Activated naive CD8-positive, alpha-beta T cell (primary cell): ENCODE results near the gene HCK.

Source experiments
- H3K27ac Mint-ChIP-seq: one replicate; pipeline ENCODE4 v1.8.0; 2021; ENCODE audit warnings: mixed read lengths
- H3K27me3 Mint-ChIP-seq: one replicate; pipeline ENCODE4 v1.8.0; 2021; ENCODE audit warnings: mixed read lengths
- H3K36me3 Mint-ChIP-seq: one replicate; pipeline ENCODE4 v1.8.0; 2021; ENCODE audit warnings: mixed read lengths
- H3K4me1 Mint-ChIP-seq: one replicate; pipeline ENCODE4 v1.8.0; 2021; ENCODE audit warnings: low read depth, mixed read lengths
- H3K4me3 Mint-ChIP-seq: one replicate; pipeline ENCODE4 v1.8.0; 2021; ENCODE audit warnings: mild to moderate bottlenecking, mixed read lengths
- H3K9me3 Mint-ChIP-seq: one replicate; pipeline ENCODE4 v1.8.0; 2021; ENCODE audit warnings: low read depth, mixed read lengths

HCK gene

DNA sequence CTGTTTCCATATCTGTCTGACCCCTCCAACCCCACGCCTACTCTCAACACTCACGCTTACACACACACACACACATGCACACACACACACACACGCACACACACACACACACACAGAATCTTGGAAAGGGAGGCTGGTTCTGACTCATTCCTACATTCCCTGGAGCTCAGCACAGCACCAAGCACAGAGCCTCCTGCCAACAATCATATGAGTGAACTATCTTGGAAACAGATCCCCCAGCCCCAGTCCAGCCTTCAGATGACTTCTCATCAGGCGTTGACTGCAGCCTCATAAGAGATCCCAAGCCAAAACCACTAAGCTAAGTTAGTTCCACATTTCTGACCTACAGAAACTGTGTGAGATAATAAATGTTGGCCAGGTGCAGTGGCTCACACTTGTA, 14.1 kb upstream of the HCK start:
- Mint-ChIP-seq H3K36me3 (no peaks in the 10 kb centered on the region), H3K9me3 (no peaks in the 10 kb centered on the region), H3K4me1 (no peaks in the 10 kb centered on the region), H3K27ac (no peak overlapping the region), H3K27me3 (peaks cover 11% of the 10 kb centered on the region), H3K4me3 (no peak overlapping the region)

DNA sequence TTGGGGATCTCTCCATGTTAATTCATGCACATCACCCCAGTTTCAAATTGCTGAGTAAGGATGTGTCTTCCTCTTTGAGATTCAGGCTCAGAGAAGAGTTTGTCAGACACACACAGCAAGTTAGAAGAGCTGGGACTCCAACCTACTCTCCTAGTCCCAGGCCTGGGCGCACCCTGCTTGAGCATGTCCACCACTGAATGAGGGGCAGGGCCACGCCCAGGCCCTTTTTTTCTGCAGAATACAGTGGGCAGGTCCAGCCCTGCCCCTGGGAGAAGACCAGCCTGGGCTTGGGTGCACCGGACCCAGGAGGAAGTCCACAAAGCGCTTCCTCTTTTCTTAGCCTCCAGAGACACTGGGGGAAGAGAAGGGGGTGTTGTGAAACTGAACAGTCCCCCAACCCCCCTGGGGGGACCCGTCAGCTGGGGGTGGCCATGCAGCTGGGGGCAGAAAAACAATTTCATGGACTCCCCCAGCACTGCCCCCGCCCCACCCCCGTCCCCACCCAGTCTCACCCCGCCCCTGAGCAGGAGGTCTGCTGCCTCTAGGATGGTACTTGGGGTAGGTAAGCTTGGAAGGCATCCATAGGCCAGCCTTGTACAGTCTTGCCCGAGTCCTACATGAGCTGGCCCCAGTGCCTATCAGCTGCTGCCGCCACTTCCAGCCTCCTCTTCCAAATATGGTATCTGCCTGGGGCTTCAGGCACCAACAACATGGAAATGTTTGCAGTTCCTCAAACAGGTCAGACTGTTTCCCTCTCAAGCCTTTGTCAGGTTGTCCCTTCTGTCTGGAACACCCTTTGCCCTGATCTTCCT, 11.7 kb upstream of the HCK start:
- H3K9me3 Mint-ChIP-seq, result no peaks in the 10 kb centered on the region
- H3K4me3 Mint-ChIP-seq, result no peak overlapping the region
- peaks cover 16% of the 10 kb centered on the region for H3K27me3 Mint-ChIP-seq
- no peaks in the 10 kb centered on the region for H3K36me3 Mint-ChIP-seq
- H3K4me1 Mint-ChIP-seq, result no peaks in the 10 kb centered on the region
- no peak overlapping the region for H3K27ac Mint-ChIP-seq

DNA sequence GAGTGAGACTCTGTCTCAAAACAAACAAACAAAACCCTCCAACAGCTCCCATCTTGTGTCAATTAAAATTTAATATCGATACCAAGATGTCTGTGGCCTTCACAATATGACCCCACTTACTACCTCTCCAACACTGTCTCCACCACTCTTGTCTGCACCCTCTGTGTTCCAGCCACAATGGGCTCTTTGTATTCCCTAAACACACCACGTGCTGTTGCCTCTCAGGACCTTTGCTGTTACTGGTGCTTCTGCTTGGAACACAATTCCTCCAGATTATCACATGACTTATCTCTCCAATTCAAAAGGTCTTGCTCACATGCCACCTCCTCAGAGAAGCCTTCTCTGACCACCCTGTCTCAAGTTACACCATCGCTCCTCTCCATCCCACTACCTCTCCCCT, 6.0 kb upstream of the HCK start:
- Mint-ChIP-seq H3K27ac (no peak overlapping the region), H3K36me3 (no peaks in the 10 kb centered on the region), H3K9me3 (no peaks in the 10 kb centered on the region), H3K4me1 (peaks cover 4% of the 10 kb centered on the region), H3K27me3 (peaks cover 37% of the 10 kb centered on the region), H3K4me3 (no peak overlapping the region)

DNA sequence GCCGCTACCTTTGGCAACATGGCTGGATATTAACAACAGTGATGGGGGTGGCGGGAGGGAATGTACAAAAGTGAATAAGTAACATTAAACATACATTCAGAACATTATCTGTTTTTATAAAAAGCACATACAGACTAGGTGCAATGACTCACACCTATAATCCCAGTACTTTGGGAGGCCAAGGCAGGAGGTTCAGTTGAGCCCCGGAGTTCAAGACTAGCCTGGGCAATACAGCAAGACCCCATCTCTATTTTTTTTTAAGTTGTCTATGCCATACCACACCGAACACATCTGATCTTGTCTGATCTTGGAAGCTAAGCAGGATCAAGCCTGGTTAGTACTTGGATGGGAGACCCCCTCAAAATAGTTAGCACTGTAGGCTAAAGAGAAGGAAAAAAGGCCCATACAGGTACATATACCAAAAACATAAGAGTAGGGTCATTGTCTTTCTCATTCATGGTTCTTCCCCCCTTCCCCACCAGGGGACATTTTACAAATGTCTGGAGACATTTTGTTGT, 1.7 kb upstream of the HCK start:
- H3K27ac Mint-ChIP-seq, result no peak overlapping the region
- no peak overlapping the region for H3K4me3 Mint-ChIP-seq
- H3K9me3 Mint-ChIP-seq, result no peaks in the 10 kb centered on the region
- peaks cover 17% of the 10 kb centered on the region for H3K4me1 Mint-ChIP-seq
- no peaks in the 10 kb centered on the region for H3K36me3 Mint-ChIP-seq
- H3K27me3 Mint-ChIP-seq, result peaks cover 44% of the 10 kb centered on the region

DNA sequence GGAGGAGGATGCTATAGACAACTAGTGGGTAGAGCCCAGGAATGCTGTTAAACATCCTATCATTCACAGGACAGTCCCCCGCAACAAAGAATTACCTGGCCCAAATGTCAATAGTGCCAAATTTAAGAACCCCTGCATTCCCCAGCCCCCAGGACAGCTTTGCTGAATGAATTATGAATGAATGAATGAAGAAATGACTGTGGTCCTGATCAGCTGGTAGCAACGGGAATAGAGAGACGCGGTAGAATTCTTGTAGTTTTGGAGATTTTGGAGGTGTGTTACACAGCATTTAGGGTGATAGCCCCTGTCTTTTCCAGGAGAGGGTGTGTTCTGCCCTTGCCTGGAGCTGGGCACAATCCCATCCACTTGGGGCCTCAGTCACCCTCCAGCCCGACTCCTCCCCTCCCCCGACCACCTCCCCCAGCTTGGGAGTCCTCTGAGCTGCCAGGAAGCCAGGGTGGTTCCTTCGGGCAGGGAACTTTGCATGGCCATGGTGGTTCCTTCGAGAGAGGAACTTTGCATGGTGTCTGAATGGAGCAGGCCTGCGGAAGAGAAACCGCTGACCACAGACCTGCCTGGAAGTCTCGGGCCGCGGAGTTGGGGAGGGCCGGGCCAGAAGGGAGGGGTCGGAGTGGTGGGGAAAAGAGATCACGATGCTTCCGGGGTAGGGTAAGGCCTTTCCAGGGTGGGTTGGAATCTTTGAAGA, 1.0 kb upstream of the HCK start:
- H3K9me3 Mint-ChIP-seq, result no peaks in the 10 kb centered on the region

DNA sequence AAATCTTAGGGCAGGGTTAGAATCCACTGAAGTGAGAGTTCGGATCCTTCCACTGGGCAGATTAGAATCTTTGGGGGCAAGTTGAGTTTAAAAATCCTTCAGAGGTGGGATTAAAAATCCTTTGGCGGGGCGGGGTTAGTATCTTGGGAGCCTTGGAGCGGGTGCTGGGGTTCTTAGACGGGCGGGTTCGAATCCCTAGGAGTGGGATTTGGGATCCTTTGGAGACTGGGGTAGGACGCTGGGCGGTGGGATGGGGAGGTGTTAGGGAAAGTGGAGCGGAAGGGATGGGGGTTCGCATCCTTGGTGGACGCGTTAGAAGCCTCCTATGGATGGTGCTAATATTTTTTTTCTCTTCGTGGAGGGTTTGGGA, 337 bp upstream of the HCK start:
- Mint-ChIP-seq H3K9me3 (no peaks in the 10 kb centered on the region), H3K4me1 (peaks cover 17% of the 10 kb centered on the region), H3K36me3 (no peaks in the 10 kb centered on the region), H3K27ac (no peak overlapping the region), H3K27me3 (peaks cover 40% of the 10 kb centered on the region), H3K4me3 (peak overlapping the region; percentile 83)

More for the DNA sequence above, 1.0 kb upstream of the HCK start:
- Mint-ChIP-seq H3K27me3 (peaks cover 44% of the 10 kb centered on the region), H3K36me3 (no peaks in the 10 kb centered on the region), H3K4me1 (peaks cover 17% of the 10 kb centered on the region), H3K4me3 (peak overlapping the region; percentile 83), H3K27ac (no peak overlapping the region)

DNA sequence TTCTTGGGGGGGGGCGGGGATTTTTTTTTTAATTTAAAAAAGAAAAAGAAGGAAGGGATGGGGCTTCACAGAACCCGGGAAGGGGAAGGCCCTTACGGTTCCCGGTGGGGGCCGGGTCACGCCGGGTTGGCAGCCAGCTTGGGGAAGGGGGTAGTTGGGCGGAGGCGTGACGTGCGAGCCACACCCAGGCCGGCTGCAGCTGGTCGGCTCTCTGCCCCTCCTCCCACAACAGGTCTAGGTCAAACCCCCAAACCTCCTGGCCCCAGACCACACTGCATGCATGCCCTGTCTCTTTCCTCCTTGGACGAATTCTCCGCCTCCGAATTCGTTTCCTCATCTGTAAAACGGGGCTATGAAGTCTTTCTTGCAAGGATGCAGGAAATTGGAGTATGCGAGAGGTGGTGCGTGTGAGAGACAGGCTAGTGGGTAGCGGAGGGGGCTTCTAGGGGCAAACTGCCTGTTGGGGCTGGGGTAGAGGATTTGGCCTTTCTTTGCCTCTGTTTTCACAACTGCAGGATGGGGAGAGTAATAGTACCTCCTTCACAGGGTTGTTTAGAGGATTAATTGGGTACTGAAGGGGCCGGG, 828 bp downstream of the HCK start:
- no peak overlapping the region for H3K27ac Mint-ChIP-seq
- no peaks in the 10 kb centered on the region for H3K36me3 Mint-ChIP-seq
- no peaks in the 10 kb centered on the region for H3K9me3 Mint-ChIP-seq
- H3K27me3 Mint-ChIP-seq, result peaks cover 39% of the 10 kb centered on the region
- peak overlapping the region; percentile 62 for H3K4me3 Mint-ChIP-seq
- peaks cover 17% of the 10 kb centered on the region for H3K4me1 Mint-ChIP-seq

DNA sequence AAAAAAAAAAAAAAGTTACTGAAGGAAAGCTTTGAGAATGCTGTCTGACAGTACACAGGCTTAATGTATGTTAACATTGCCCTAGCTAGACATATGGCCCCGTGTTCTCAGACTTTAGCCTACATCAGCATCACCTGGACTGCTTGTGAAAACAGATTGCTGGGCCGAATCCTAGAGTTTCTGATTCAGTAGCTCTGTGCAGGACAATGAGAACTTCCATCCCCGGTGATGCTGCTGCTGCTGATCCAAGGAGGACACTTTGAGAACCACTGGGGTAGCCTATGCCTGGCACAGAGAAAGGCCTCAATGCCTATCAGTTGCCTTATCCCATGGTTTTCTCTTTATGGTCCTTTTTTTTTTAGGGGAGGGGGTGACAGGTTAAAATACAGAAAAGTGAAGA, 1.6 kb downstream of the HCK start:
- Mint-ChIP-seq H3K9me3 (no peaks in the 10 kb centered on the region), H3K4me3 (no peak overlapping the region), H3K27me3 (peaks cover 37% of the 10 kb centered on the region), H3K4me1 (peaks cover 17% of the 10 kb centered on the region), H3K27ac (no peak overlapping the region), H3K36me3 (no peaks in the 10 kb centered on the region)

DNA sequence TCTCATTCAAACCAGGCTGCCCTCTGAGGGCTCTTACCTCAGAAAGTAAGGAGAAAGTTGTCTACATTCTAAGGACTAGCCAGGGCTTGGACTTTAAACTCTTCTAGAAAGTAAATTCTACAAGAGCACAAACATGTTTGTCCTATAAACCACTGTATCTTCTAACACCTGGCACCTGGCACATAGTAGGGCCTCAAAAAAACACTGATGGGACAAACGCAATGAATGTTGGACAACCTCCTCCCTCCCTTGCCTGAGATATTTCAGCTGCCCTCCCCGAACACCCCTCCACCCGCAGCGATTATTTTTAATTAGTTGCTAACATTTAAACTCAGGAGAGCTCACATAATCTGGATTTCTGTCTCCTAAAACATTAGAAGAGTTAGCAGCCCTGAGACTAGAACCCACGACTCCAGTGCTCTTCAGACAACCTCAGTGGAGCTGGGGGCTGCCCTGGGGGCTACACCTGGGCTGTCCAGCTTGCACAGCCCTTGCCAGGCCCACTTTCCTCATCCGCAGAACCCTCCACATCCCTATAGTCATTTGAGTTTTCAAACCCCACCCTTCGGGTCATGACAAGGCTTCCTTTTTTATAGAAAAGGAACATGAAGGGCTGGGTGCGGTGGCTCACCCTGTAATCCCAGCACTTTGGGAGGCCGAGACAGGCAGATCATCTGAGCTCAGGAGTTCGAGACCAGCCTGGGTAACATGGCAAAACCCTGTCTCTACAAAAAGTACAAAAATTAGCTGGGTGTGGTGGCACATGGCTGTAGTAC, 4.9 kb downstream of the HCK start:
- Mint-ChIP-seq H3K36me3 (no peaks in the 10 kb centered on the region), H3K9me3 (no peaks in the 10 kb centered on the region), H3K27ac (no peak overlapping the region), H3K27me3 (peaks cover 26% of the 10 kb centered on the region), H3K4me1 (peaks cover 5% of the 10 kb centered on the region), H3K4me3 (no peak overlapping the region)

DNA sequence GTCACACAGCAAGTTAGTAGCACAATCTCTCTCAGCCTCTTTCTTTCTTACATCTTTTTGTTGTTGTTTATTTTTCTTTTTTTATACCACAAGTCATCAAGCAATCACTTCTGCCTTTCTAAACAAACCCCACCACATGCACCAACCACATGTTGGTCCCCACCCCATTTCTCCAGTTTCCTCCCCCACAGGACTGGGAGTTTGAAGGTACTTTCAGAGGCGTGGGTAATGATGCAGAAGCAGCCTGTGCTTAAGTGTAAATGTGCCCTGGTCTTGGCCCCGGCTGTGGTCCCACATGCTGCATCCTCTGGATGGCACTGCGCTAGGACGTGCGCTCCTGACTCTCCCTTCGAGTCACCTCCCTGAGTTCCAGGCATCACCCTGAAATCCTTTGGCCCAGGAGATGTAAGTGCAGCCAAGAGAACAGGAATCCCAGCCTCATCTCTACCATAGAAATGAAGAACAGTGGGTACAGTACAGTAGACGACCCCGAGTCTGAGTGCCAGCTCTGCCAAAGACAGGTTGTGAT, 5.7 kb downstream of the HCK start:
- Mint-ChIP-seq H3K27me3 (peaks cover 29% of the 10 kb centered on the region), H3K36me3 (no peaks in the 10 kb centered on the region), H3K4me3 (no peak overlapping the region), H3K4me1 (peaks cover 3% of the 10 kb centered on the region), H3K9me3 (no peaks in the 10 kb centered on the region), H3K27ac (no peak overlapping the region)

DNA sequence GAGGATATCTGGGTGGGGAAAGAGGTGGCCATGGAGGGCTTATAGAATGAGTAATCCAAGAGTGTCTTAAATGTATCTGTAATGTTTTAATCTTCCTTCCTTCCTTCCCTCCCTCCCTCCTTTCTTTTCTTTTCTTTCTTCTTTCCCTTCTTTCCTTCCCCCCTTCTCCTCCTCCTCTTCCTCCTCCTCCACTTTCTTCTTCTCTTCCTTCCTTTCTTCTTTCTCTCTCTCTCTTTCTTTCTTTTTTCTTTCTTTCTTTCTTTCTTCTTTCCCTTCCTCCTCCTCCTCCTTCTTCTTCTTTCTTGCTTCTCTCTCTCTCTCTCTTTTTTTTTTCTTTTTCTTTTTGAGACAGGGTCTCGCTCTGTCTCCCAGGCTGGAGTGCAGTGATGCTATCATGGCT, 7.1 kb downstream of the HCK start:
- no peak overlapping the region for H3K27ac Mint-ChIP-seq
- peaks cover 23% of the 10 kb centered on the region for H3K27me3 Mint-ChIP-seq
- H3K9me3 Mint-ChIP-seq, result no peaks in the 10 kb centered on the region
- no peak overlapping the region for H3K4me3 Mint-ChIP-seq
- no peaks in the 10 kb centered on the region for H3K4me1 Mint-ChIP-seq
- no peaks in the 10 kb centered on the region for H3K36me3 Mint-ChIP-seq

DNA sequence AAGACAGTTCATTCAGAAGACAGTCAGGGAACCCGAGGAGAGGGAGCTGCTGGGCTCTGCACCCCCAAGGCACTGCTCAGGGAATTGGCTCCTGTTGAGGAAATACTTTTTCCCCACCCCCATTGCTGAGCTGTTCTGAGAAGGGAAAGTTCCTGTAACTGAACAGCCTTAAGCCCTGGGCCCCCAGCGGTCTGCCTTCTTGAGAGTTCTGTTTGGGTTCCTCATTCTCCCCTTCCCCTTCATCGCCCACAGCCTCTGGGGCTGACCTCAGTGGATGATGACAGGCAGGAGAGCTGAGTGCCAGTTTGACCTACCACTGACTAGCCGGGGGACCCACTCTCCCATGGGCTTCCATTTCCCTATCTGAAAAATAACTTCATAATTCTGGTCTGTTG, 10.7 kb downstream of the HCK start:
- Mint-ChIP-seq H3K4me1 (no peaks in the 10 kb centered on the region), H3K27ac (no peak overlapping the region), H3K36me3 (no peaks in the 10 kb centered on the region), H3K4me3 (no peak overlapping the region), H3K9me3 (no peaks in the 10 kb centered on the region), H3K27me3 (peaks cover 21% of the 10 kb centered on the region)

DNA sequence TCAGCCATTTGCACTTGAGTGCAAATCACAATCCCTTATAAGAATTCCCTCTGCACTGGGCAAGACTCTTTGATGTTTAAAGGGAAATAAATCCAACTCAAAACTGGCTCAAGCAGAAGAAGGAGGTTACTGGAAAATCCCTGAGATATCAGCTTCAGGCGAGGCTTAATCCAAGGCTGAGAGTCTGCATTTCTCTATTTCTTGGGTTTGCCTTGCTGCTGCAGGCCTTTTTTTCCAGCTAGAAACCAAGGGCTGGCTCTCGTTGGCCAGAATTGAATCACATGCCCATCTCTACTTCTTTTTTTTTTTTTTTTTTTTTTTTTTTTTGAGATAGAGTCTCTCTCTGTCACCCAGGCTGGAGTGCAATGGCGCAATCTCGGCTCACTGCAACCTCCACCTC, 11.7 kb downstream of the HCK start:
- Mint-ChIP-seq H3K27me3 (peaks cover 20% of the 10 kb centered on the region), H3K9me3 (no peaks in the 10 kb centered on the region), H3K4me3 (no peak overlapping the region), H3K4me1 (no peaks in the 10 kb centered on the region), H3K36me3 (no peaks in the 10 kb centered on the region), H3K27ac (no peak overlapping the region)

DNA sequence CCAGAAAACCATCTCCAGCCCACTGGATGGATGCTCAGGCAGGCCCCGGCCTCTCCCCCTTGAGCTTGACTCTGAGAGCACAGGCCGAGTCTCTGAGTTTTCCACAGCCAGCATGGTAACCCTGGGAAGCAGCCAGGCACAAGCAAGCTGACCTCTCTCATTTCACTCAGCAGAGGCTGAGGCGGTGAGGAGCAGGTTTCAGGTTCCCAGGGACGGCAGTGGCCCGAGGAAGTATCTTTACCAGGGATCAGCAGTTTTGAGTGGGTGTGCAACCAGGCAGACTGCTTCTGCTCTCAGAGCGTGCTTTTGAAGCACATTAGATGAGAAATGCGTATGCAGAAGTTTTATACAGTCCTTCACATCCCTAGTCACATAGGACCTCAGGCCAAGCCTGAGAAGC, 12.6 kb downstream of the HCK start:
- Mint-ChIP-seq H3K4me1 (no peaks in the 10 kb centered on the region), H3K9me3 (no peaks in the 10 kb centered on the region), H3K27ac (no peak overlapping the region), H3K27me3 (peaks cover 20% of the 10 kb centered on the region), H3K36me3 (no peaks in the 10 kb centered on the region), H3K4me3 (no peak overlapping the region)
